Ishikawa (cell line): Measurements from ENCODE around the gene KCNH5.

Experiments used
- CREB1 ChIP-seq: IDR thresholded peaks from 2 replicates; pipeline ENCODE4 v1.6.1; 2012; ENCODE audit warnings: low read depth
- EGR1 ChIP-seq: IDR thresholded peaks from 2 replicates; pipeline ENCODE4 v1.6.1; 2012
- EP300 ChIP-seq: IDR thresholded peaks from 2 replicates; pipeline ENCODE4 v1.6.1; 2012; ENCODE audit warnings: borderline replicate concordance
- FOXM1 ChIP-seq: IDR thresholded peaks from 2 replicates; pipeline ENCODE4 v1.6.1; 2012; ENCODE audit warnings: low read depth, borderline replicate concordance
- NFIC ChIP-seq: IDR thresholded peaks from 2 replicates; pipeline ENCODE4 v1.6.1; 2012
- RAD21 ChIP-seq: IDR thresholded peaks from 2 replicates; pipeline ENCODE4 v1.6.1; 2012; ENCODE audit warnings: low read depth
- TAF1 ChIP-seq: IDR thresholded peaks from 2 replicates; pipeline ENCODE4 v1.6.1; 2012; ENCODE audit warnings: low read depth, mild to moderate bottlenecking
- TCF12 ChIP-seq: IDR thresholded peaks from 2 replicates; pipeline ENCODE4 v1.6.1; 2012; ENCODE audit warnings: low read depth
- TEAD4 ChIP-seq: IDR thresholded peaks from 2 replicates; pipeline ENCODE4 v1.6.1; 2012
- YY1 ChIP-seq: IDR thresholded peaks from 2 replicates; pipeline ENCODE4 v1.6.1; 2012; ENCODE audit warnings: low read depth
- ZBTB7A ChIP-seq: IDR thresholded peaks from 2 replicates; pipeline ENCODE4 v1.6.1; 2012; ENCODE audit warnings: low read depth
- TF ChIP-seq, protein P1 (sequence below): IDR thresholded peaks from 2 replicates; pipeline ENCODE4 v1.6.1; 2012
- TF ChIP-seq, protein P2 (sequence below): IDR thresholded peaks from 2 replicates; pipeline ENCODE4 v1.6.1; 2012

DNA sequence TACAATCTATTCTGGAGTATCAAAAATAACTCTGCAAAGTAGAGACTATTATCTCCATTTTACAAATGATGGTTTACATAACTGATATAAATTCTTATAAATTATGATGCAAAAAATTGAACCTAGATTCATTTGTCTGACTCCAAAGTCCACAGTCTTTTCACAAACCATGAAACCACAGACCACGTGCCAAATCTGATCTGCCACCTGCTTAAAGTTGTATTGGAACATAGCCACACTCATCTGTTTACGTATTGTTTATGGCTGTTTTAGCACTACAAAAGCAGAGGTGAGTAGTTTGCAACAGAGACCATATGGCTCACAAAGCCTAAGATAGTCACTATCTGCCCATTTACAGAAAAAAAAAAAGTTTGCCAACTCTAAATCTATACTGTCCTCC is 105.3 kb downstream of the KCNH5 start:
- TF ChIP-seq RAD21, result no peak
- TF ChIP-seq CREB1, result no peak
- TF ChIP-seq, protein P1, sequence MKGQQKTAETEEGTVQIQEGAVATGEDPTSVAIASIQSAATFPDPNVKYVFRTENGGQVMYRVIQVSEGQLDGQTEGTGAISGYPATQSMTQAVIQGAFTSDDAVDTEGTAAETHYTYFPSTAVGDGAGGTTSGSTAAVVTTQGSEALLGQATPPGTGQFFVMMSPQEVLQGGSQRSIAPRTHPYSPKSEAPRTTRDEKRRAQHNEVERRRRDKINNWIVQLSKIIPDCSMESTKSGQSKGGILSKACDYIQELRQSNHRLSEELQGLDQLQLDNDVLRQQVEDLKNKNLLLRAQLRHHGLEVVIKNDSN, result no peak
- no peak for TF ChIP-seq EGR1
- TF ChIP-seq, protein P2, sequence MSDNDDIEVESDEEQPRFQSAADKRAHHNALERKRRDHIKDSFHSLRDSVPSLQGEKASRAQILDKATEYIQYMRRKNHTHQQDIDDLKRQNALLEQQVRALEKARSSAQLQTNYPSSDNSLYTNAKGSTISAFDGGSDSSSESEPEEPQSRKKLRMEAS, result no peak
- no peak for TF ChIP-seq TAF1
- TF ChIP-seq NFIC, result no peak
- TF ChIP-seq EP300, result no peak
- TF ChIP-seq TCF12, result no peak
- no peak for TF ChIP-seq TEAD4
- TF ChIP-seq FOXM1, result no peak
- TF ChIP-seq YY1, result no peak
- no peak for TF ChIP-seq ZBTB7A
